ENCODE data around the gene PALM3. TPM values are rescaled to one million over a fixed set of nuclear protein-coding genes. Genes with fewer than 3 reads are reported as not detected.

PALM3 gene
- total RNA-seq (0.51 and 1.3 TPM in 2 replicates), polyA plus RNA-seq (0.02 and 0.20 TPM in 2 replicates), polyA minus RNA-seq (ENCODE audit: low replicate concordance) (0.27 TPM in 1 of 2 replicates, not detected in the other)
- polyA plus RNA-seq (2012) = 0.50 and 2.0 TPM in 2 replicates

GRCh38 chr19:14061751-14062557, at the start of gene PALM3:
PALM3 (minus strand) TSS chr19:14062076; CDS start chr19:14061980, 96 bp downstream.
- Histone ChIP-seq H3K27me3 (ENCODE audit: control insufficient read depth, insufficient read depth, low read length) (peaks cover 5% of the 10 kb centered on the region), H3K36me3 (ENCODE audit: control insufficient read depth, insufficient read depth, low read length) (no peaks in the 10 kb centered on the region), H3K9ac (ENCODE audit: insufficient read depth, low read length) (no peak within 1 kb of the TSS), H2AFZ (ENCODE audit: low read length) (no peak within 1 kb of the TSS), H3K4me1 (ENCODE audit: control insufficient read depth, extremely low read depth, insufficient read depth, low read length) (no peaks in the 10 kb centered on the region), H3K27ac (ENCODE audit: insufficient read depth, low read length) (no peak within 1 kb of the TSS), H3K9me3 (ENCODE audit: control insufficient read depth, insufficient read depth, low read depth, low read length) (no peaks in the 10 kb centered on the region), H3K4me2 (ENCODE audit: extremely low read depth, insufficient read depth, low read length) (no peak within 1 kb of the TSS), H3K4me3 (replicated peaks in 1 of 4; ENCODE audit: control extremely low read depth in 1 of 4, insufficient read depth in 1 of 4, low read depth in 3 of 4, low read length in 4 of 4) (no peak within 1 kb of the TSS), H3K79me2 (ENCODE audit: control insufficient read depth, insufficient read depth, low read length) (no peaks in the 10 kb centered on the region), H4K20me1 (ENCODE audit: control insufficient read depth, extremely low read depth, insufficient read depth, low read length) (no peaks in the 10 kb centered on the region)
- TF ChIP-seq EZH2 (IDR thresholded peaks at IDR 0.05; ENCODE audit: low read length, missing control alignments) (no peak), CTCF (conservative IDR thresholded peaks at IDR 0.05 in 1 of 2, IDR thresholded peaks at IDR 0.05 in 1 of 2; ENCODE audit: low read depth in 1 of 2, low read length in 2 of 2) (no peak)
- DNase-seq (ENCODE audit: low read depth in 2 of 2) = no peak

GRCh38 chr19:14111486-14111885, 49.6 kb upstream of the PALM3 start:
- TF ChIP-seq CTCF (conservative IDR thresholded peaks at IDR 0.05 in 1 of 2, IDR thresholded peaks at IDR 0.05 in 1 of 2; ENCODE audit: low read depth in 1 of 2, low read length in 2 of 2) (no peak), EZH2 (IDR thresholded peaks at IDR 0.05; ENCODE audit: low read length, missing control alignments) (no peak)
- peaks cover 42% of the 10 kb centered on the region for H3K79me2 ChIP-seq (ENCODE audit: control insufficient read depth, insufficient read depth, low read length)
- no peaks in the 10 kb centered on the region for H3K9me3 ChIP-seq (ENCODE audit: control insufficient read depth, insufficient read depth, low read depth, low read length)
- no peak overlapping the region for H3K9ac ChIP-seq (ENCODE audit: insufficient read depth, low read length)
- no peak overlapping the region for H3K4me3 ChIP-seq (replicated peaks in 1 of 4; ENCODE audit: control extremely low read depth in 1 of 4, insufficient read depth in 1 of 4, low read depth in 3 of 4, low read length in 4 of 4)
- H3K27ac ChIP-seq (ENCODE audit: insufficient read depth, low read length) = no peak overlapping the region
- no peak for DNase-seq (ENCODE audit: low read depth in 2 of 2)
- H4K20me1 ChIP-seq (ENCODE audit: control insufficient read depth, extremely low read depth, insufficient read depth, low read length) = no peaks in the 10 kb centered on the region
- H3K4me1 ChIP-seq (ENCODE audit: control insufficient read depth, extremely low read depth, insufficient read depth, low read length) = peaks cover 24% of the 10 kb centered on the region
- H3K36me3 ChIP-seq (ENCODE audit: control insufficient read depth, insufficient read depth, low read length) = peaks cover 2% of the 10 kb centered on the region
- no peak overlapping the region for H3K4me2 ChIP-seq (ENCODE audit: extremely low read depth, insufficient read depth, low read length)
- no peak overlapping the region for H2AFZ ChIP-seq (ENCODE audit: low read length)
- H3K27me3 ChIP-seq (ENCODE audit: control insufficient read depth, insufficient read depth, low read length) = no peaks in the 10 kb centered on the region

- Histone ChIP-seq H3K4me2 (ENCODE audit: extremely low read depth, insufficient read depth, low read length) (no peak overlapping the region), H3K4me1 (ENCODE audit: control insufficient read depth, extremely low read depth, insufficient read depth, low read length) (peaks cover 21% of the 10 kb centered on the region), H3K9ac (ENCODE audit: insufficient read depth, low read length) (no peak overlapping the region), H3K27ac (ENCODE audit: insufficient read depth, low read length) (no peak overlapping the region), H3K9me3 (ENCODE audit: control insufficient read depth, insufficient read depth, low read depth, low read length) (no peaks in the 10 kb centered on the region), H2AFZ (ENCODE audit: low read length) (no peak overlapping the region), H3K36me3 (ENCODE audit: control insufficient read depth, insufficient read depth, low read length) (peaks cover 2% of the 10 kb centered on the region), H3K27me3 (ENCODE audit: control insufficient read depth, insufficient read depth, low read length) (no peaks in the 10 kb centered on the region), H3K79me2 (ENCODE audit: control insufficient read depth, insufficient read depth, low read length) (peaks cover 33% of the 10 kb centered on the region), H4K20me1 (ENCODE audit: control insufficient read depth, extremely low read depth, insufficient read depth, low read length) (no peaks in the 10 kb centered on the region), H3K4me3 (replicated peaks in 1 of 4; ENCODE audit: control extremely low read depth in 1 of 4, insufficient read depth in 1 of 4, low read depth in 3 of 4, low read length in 4 of 4) (no peak overlapping the region)
- no peak for TF ChIP-seq CTCF (conservative IDR thresholded peaks at IDR 0.05 in 1 of 2, IDR thresholded peaks at IDR 0.05 in 1 of 2; ENCODE audit: low read depth in 1 of 2, low read length in 2 of 2)
- TF ChIP-seq EZH2 (IDR thresholded peaks at IDR 0.05; ENCODE audit: low read length, missing control alignments) = no peak
- no peak for DNase-seq (ENCODE audit: low read depth in 2 of 2)
Observed at GRCh38 chr19:14110650-14111049, 48.8 kb upstream of the PALM3 start.
